Thoracic aorta (tissue), 2 donors: ENCODE results near the gene ATL1. TPM values are rescaled to one million over a fixed set of nuclear protein-coding genes. Genes with fewer than 3 reads are reported as not detected.

Experiments used
- ATAC-seq: fragments of 150-250 bp; one replicate; pipeline ENCODE4 v1.8.0; 2017; ENCODE audit warnings: low read depth; ENCODE audit not compliant: insufficient number of reproducible peaks, low FRiP score
- DNase-seq: peaks from one replicate; pipeline ENCODE4 v3.0.0-alpha.2; 2020; ENCODE audit warnings: low spot score
- H3K27ac ChIP-seq, 2 donors: fragments of 200-600 bp; sonication (generic); 1 replicate in 1 of 2; 2 replicates in 1 of 2; pipeline ENCODE4 v1.5.1; 2016; ENCODE audit warnings: mild to moderate bottlenecking in 2 of 2, moderate library complexity in 2 of 2
- H3K27me3 ChIP-seq: fragments of 200-600 bp; sonication (generic); replicated peaks from 2 replicates; pipeline ENCODE4 v1.6.0; 2016; ENCODE audit warnings: mild to moderate bottlenecking; ENCODE audit not compliant: insufficient read depth
- H3K36me3 ChIP-seq: fragments of 200-600 bp; sonication (generic); one replicate; pipeline ENCODE4 v1.5.1; 2016
- H3K4me1 ChIP-seq, 2 donors: fragments of 200-600 bp; sonication (generic); 1 replicate in 1 of 2; 2 replicates in 1 of 2; pipeline versions ENCODE4 v1.5.1 to v1.6.0; 2016; ENCODE audit warnings: low read depth in 2 of 2, mild to moderate bottlenecking in 1 of 2; ENCODE audit not compliant: control insufficient read depth in 1 of 2
- H3K4me3 ChIP-seq: fragments of 200-600 bp; sonication (generic); 2 replicates; pipeline ENCODE4 v1.5.1; 2016; ENCODE audit warnings: mild to moderate bottlenecking
- H3K9me3 ChIP-seq: fragments of 200-600 bp; sonication (generic); 2 replicates; pipeline ENCODE4 v1.5.1; 2016
- CTCF ChIP-seq: fragments of 200-600 bp; sonication (generic); IDR thresholded peaks from one replicate; pipeline ENCODE4 v1.5.1; 2019; ENCODE audit warnings: antibody characterized with exemption
- total RNA-seq, 2 donors: library from RNA; depleted of rRNA; stranded (reverse); fragments of >200 nt; gene quantifications; one replicate each; pipeline versions ENCODE4 v1.1.0 to v1.2.3, GENCODE V29; 2016

ATL1 gene
- total RNA-seq, 2 donors from 2014 or later = 9.5 to 14.3 TPM

- Histone ChIP-seq H3K27me3 (no peaks in the 10 kb centered on the region), H3K4me3 (no peak overlapping the region), H3K27ac (no peak overlapping the region), H3K9me3 (no peaks in the 10 kb centered on the region), H3K36me3 (no peaks in the 10 kb centered on the region), H3K4me1 (peaks cover 9 to 15% of the 10 kb centered on the region in 2 donors)
- no peak for TF ChIP-seq CTCF
- ATAC-seq = no peak
- no peak for DNase-seq
Observed at GRCh38 chr14:50675597-50675996, 115.7 kb downstream of the ATL1 start.

GRCh38 chr14:50676814-50677516 is 117.0 kb downstream of the ATL1 start:
- Histone ChIP-seq H3K27ac (peak overlapping the region; percentile 21 to 61), H3K4me3 (no peak overlapping the region), H3K4me1 (peaks cover 9 to 15% of the 10 kb centered on the region in 2 donors), H3K9me3 (no peaks in the 10 kb centered on the region), H3K36me3 (no peaks in the 10 kb centered on the region), H3K27me3 (no peaks in the 10 kb centered on the region)
- TF ChIP-seq CTCF = no peak
- ATAC-seq = no peak
- DNase-seq = no peak

- DNase-seq (no peak), ATAC-seq (no peak)
- no peak for TF ChIP-seq CTCF
- H3K4me1 ChIP-seq = peaks cover 9 to 15% of the 10 kb centered on the region in 2 donors
- H3K36me3 ChIP-seq = no peaks in the 10 kb centered on the region
- peak overlapping the region; percentile 21 to 61 for H3K27ac ChIP-seq
- no peaks in the 10 kb centered on the region for H3K9me3 ChIP-seq
- peak overlapping the region; percentile 22 for H3K4me3 ChIP-seq
- no peaks in the 10 kb centered on the region for H3K27me3 ChIP-seq
Observed at GRCh38 chr14:50677527-50678063, 117.7 kb downstream of the ATL1 start.

- no peaks in the 10 kb centered on the region for H3K36me3 ChIP-seq
- DNase-seq = no peak
- H3K4me1 ChIP-seq = peaks cover 9 to 15% of the 10 kb centered on the region in 2 donors
- no peak overlapping the region for H3K4me3 ChIP-seq
- no peaks in the 10 kb centered on the region for H3K27me3 ChIP-seq
- TF ChIP-seq CTCF = no peak
- ATAC-seq = no peak
- no peaks in the 10 kb centered on the region for H3K9me3 ChIP-seq
- H3K27ac ChIP-seq = no peak overlapping the region
Observed at GRCh38 chr14:50678163-50678562, 118.2 kb downstream of the ATL1 start.

- H3K4me1 ChIP-seq = peaks cover 9 to 15% of the 10 kb centered on the region in 2 donors
- H3K36me3 ChIP-seq = no peaks in the 10 kb centered on the region
- H3K27me3 ChIP-seq = no peaks in the 10 kb centered on the region
- no peak for TF ChIP-seq CTCF
- no peak for DNase-seq
- no peak for ATAC-seq
- no peaks in the 10 kb centered on the region for H3K9me3 ChIP-seq
- H3K4me3 ChIP-seq = no peak overlapping the region
- no peak overlapping the region for H3K27ac ChIP-seq
Observed at GRCh38 chr14:50679674-50680073, 119.7 kb downstream of the ATL1 start.

Other genes starting within 250 kb of the ATL1 start
- 1 to 10 TPM; 1.5 to 3.7 TPM for gene L2HGDH, start 247.9 kb upstream of the ATL1 start, total RNA-seq
- 10 to 100 TPM in 1 of 2 donors, 1 to 10 TPM in 1; 5.6 to 12.3 TPM for gene DMAC2L, start 247.8 kb upstream of the ATL1 start, total RNA-seq
- gene CDKL1, start 163.3 kb upstream of the ATL1 start, total RNA-seq = 1 to 10 TPM; 2.8 to 8.1 TPM
- 100 to 1,000 TPM; 231 to 238 TPM for gene MAP4K5, start 27.6 kb upstream of the ATL1 start, total RNA-seq
- gene SAV1, start 108.2 kb downstream of the ATL1 start, total RNA-seq = 10 to 100 TPM; 35.6 to 47.9 TPM